ENCODE measurements around the gene ATRNL1. TPM values are rescaled to one million over a fixed set of nuclear protein-coding genes. Genes with fewer than 3 reads are reported as not detected.

ATRNL1 gene
- total RNA-seq, 4 donors from 2014 or later = 0.44 to 1.4 (median 1.1) TPM

DNA sequence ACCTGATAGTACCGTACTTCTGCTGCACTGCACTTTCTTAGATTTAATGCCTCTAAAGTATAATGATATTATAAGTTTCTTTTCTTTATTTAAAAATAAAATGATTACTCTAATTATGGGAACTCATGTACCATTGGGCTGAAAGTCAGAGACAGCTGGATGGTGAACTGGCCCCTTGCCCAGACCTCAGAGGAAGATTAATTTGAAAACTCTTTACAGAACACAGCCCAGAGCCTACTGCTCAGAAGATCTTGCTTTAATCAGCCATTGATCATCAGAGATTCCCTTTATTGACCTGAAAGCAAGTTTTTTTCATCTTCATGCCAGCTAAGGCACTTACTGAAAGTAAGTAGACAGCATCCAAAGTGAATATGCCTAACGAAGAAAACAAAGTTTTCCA, 838.1 kb downstream of the ATRNL1 start:
- WGBS = 92% methylated on average over 2 of the region's 2 CpGs

DNA sequence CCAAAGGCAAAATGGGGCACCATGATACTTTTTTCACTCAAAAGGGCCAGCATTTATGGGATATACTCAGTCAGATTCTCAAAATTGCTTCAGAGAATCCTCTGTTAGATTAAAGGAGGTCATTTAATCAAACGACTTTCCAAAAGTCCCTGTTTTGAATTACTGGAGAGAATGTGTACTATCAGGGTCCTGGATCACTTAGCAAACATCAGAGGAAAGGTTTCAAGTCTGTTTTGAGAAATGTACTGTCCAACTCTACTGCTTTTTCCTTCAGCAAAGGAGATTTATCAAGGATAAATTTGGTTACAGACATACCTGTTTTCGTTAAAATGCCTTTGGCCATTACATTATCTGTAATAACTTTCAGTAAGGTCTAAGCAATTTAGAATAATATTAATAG, 838.9 kb downstream of the ATRNL1 start:
- WGBS = 79% methylated on average over 2 of the region's 2 CpGs
- H3K27me3 ChIP-seq = no peaks in the 10 kb centered on the region
- H3K4me3 ChIP-seq = no peak overlapping the region
- no peaks in the 10 kb centered on the region for H3K9me3 ChIP-seq
- no peak overlapping the region for H3K27ac ChIP-seq
- no peak for DNase-seq (ENCODE audit: low spot score in 2 of 2)
- H3K36me3 ChIP-seq = no peaks in the 10 kb centered on the region
- H3K4me1 ChIP-seq = peaks cover 5% of the 10 kb centered on the region
- no peak for TF ChIP-seq EP300 (IDR thresholded peaks at IDR 0.05)

More for the DNA sequence above, 838.1 kb downstream of the ATRNL1 start:
- Histone ChIP-seq H3K36me3 (no peaks in the 10 kb centered on the region), H3K27me3 (no peaks in the 10 kb centered on the region), H3K4me3 (no peak overlapping the region), H3K27ac (no peak overlapping the region), H3K4me1 (peaks cover 5% of the 10 kb centered on the region), H3K9me3 (no peaks in the 10 kb centered on the region)
- DNase-seq (ENCODE audit: low spot score in 2 of 2) = no peak
- no peak for TF ChIP-seq POLR2AphosphoS5 (IDR thresholded peaks at IDR 0.05)
- no peak for TF ChIP-seq CTCF (IDR thresholded peaks at IDR 0.05)
- TF ChIP-seq EP300 (IDR thresholded peaks at IDR 0.05) = no peak
- no peak for TF ChIP-seq POLR2A (IDR thresholded peaks at IDR 0.05)

DNA sequence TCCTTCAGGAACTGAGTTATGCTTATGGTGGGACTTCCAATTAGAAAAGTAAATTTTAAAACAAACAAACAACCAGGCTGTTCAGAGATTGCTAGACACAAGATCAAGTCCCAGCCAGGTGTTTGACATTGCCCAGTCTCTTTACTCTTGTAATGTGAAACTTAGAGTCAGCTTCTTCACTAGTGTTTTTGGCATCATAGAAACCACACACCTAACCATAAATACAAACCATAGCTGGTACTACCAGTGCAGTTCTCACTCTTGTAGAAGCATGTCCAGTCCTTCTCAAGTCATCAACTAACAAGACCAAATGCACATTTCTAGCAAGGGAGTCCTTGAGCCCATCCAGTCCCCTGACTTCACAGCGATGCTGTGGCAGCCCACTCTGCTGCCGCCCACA, 839.9 kb downstream of the ATRNL1 start:
- H3K4me3 ChIP-seq = no peak overlapping the region
- TF ChIP-seq EP300 (IDR thresholded peaks at IDR 0.05) = no peak
- no peak for TF ChIP-seq POLR2AphosphoS5 (IDR thresholded peaks at IDR 0.05)
- no peak for TF ChIP-seq POLR2A (IDR thresholded peaks at IDR 0.05)
- no peak for TF ChIP-seq CTCF (IDR thresholded peaks at IDR 0.05)
- H3K27ac ChIP-seq = no peak overlapping the region
- no peaks in the 10 kb centered on the region for H3K27me3 ChIP-seq
- no peaks in the 10 kb centered on the region for H3K36me3 ChIP-seq
- H3K9me3 ChIP-seq = no peaks in the 10 kb centered on the region
- DNase-seq (ENCODE audit: low spot score in 2 of 2) = no peak
- WGBS = 100% methylated on average over 2 of the region's 2 CpGs
- H3K4me1 ChIP-seq = peaks cover 9% of the 10 kb centered on the region

GRCh38 chr10:115935731-115936130, 842.6 kb downstream of the ATRNL1 start:
- 77% methylated on average over 2 of the region's 2 CpGs for WGBS
- Histone ChIP-seq H3K4me1 (peaks cover 9% of the 10 kb centered on the region), H3K4me3 (no peak overlapping the region), H3K27ac (no peak overlapping the region), H3K27me3 (no peaks in the 10 kb centered on the region), H3K36me3 (no peaks in the 10 kb centered on the region), H3K9me3 (no peaks in the 10 kb centered on the region)
- TF ChIP-seq POLR2AphosphoS5 (IDR thresholded peaks at IDR 0.05) (no peak), EP300 (IDR thresholded peaks at IDR 0.05) (no peak), CTCF (IDR thresholded peaks at IDR 0.05) (no peak), POLR2A (IDR thresholded peaks at IDR 0.05) (no peak)
- DNase-seq (ENCODE audit: low spot score in 2 of 2) = no peak

- H3K27ac ChIP-seq = no peak overlapping the region
- H3K27me3 ChIP-seq = no peaks in the 10 kb centered on the region
- peaks cover 11% of the 10 kb centered on the region for H3K4me1 ChIP-seq
- no peaks in the 10 kb centered on the region for H3K36me3 ChIP-seq
- no peak for DNase-seq (ENCODE audit: low spot score in 2 of 2)
- WGBS = 46% methylated on average over 9 of the region's 9 CpGs
- TF ChIP-seq CTCF (IDR thresholded peaks at IDR 0.05) (no peak), POLR2A (IDR thresholded peaks at IDR 0.05) (no peak), EP300 (IDR thresholded peaks at IDR 0.05) (no peak), POLR2AphosphoS5 (IDR thresholded peaks at IDR 0.05) (no peak)
- H3K4me3 ChIP-seq = no peak overlapping the region
- no peaks in the 10 kb centered on the region for H3K9me3 ChIP-seq
These were observed 844.0 kb downstream of the ATRNL1 start for GRCh38 chr10:115936926-115937767.

All from suprapubic skin (tissue), 4 donors.